ENCODE data around the gene AGAP1.

AGAP1 gene

GRCh38 chr2:235492850-235493344, 946 bp upstream of the AGAP1 start:
- no peak for DNase-seq

- DNase-seq: no peak
Observed at GRCh38 chr2:235493402-235493774, 455 bp upstream of the AGAP1 start.

- no peak for DNase-seq
Observed at GRCh38 chr2:235494716-235495372, 1.0 kb downstream of the AGAP1 start.

GRCh38 chr2:235495373-235496238, 1.8 kb downstream of the AGAP1 start:
- no peak for DNase-seq

GRCh38 chr2:235496239-235496621, 2.4 kb downstream of the AGAP1 start:
- DNase-seq: peak; percentile 33

- DNase-seq: no peak
Observed at GRCh38 chr2:235497096-235497495, 3.3 kb downstream of the AGAP1 start.

GRCh38 chr2:235498541-235498940, 4.7 kb downstream of the AGAP1 start:
- DNase-seq: peak; percentile 48

- DNase-seq: peak; percentile 60
Observed at GRCh38 chr2:235498946-235499812, 5.3 kb downstream of the AGAP1 start.

- DNase-seq: no peak
Observed at GRCh38 chr2:235500110-235500760, 6.4 kb downstream of the AGAP1 start.

GRCh38 chr2:235500761-235501672, 7.2 kb downstream of the AGAP1 start:
- DNase-seq: no peak

- no peak for DNase-seq
Observed at GRCh38 chr2:235501673-235502031, 7.8 kb downstream of the AGAP1 start.

- DNase-seq: no peak
Observed at GRCh38 chr2:235502336-235502735, 8.5 kb downstream of the AGAP1 start.

- no peak for DNase-seq
Observed at GRCh38 chr2:235504441-235505180, 10.8 kb downstream of the AGAP1 start.

- no peak for DNase-seq
Observed at GRCh38 chr2:235505181-235505741, 11.4 kb downstream of the AGAP1 start.

- peak; percentile 92 for DNase-seq
Observed at GRCh38 chr2:235506291-235506996, 12.6 kb downstream of the AGAP1 start.

GRCh38 chr2:235506997-235507615, 13.3 kb downstream of the AGAP1 start:
- peak; percentile 56 for DNase-seq

GRCh38 chr2:235507928-235508327, 14.1 kb downstream of the AGAP1 start:
- no peak for DNase-seq

GRCh38 chr2:235508371-235509160, 14.7 kb downstream of the AGAP1 start:
- DNase-seq: no peak

- DNase-seq: no peak
Observed at GRCh38 chr2:235510318-235510717, 16.5 kb downstream of the AGAP1 start.
